HG03565 (cell line): Measurements from ENCODE around the gene MON1B.
"Not testable (repeated sequence)": the region's sequence is repeated elsewhere in the genome, so short reads cannot be mapped to it uniquely, and the experiment has no call there.

ENCODE experiments used
- ATAC-seq: cut with Tn5 transposase; IDR thresholded peaks from one replicate; pipeline ENCODE4 v1.9.1; 2021; ENCODE audit warnings: mild to moderate bottlenecking, moderate library complexity; ENCODE audit not compliant: unreplicated experiment

MON1B gene

GRCh38 chr16:77190478-77191258 lies at the start of gene MON1B:
Gene MON1B, plus strand, starts transcription at chr16:77191190. Its CDS starts 296 bp downstream, at chr16:77191486.
- ATAC-seq = peak; percentile 91

GRCh38 chr16:77143364-77143763 lies 47.6 kb upstream of the MON1B start:
- ATAC-seq = no peak

- ATAC-seq = no peak
These were observed 42.9 kb upstream of the MON1B start for GRCh38 chr16:77148121-77148520.

GRCh38 chr16:77157346-77158058 lies 33.5 kb upstream of the MON1B start:
- ATAC-seq = no peak

- no peak for ATAC-seq
These were observed 32.7 kb upstream of the MON1B start for GRCh38 chr16:77158293-77158692.

GRCh38 chr16:77165006-77165405 lies 26.0 kb upstream of the MON1B start:
- no peak for ATAC-seq

- not testable (repeated sequence) for ATAC-seq
These were observed 25.3 kb upstream of the MON1B start for GRCh38 chr16:77165536-77166236.

- no peak for ATAC-seq
These were observed 24.3 kb upstream of the MON1B start for GRCh38 chr16:77166726-77167125.

GRCh38 chr16:77168901-77169300 lies 22.1 kb upstream of the MON1B start:
- no peak for ATAC-seq

- ATAC-seq = no peak
These were observed 21.2 kb upstream of the MON1B start for GRCh38 chr16:77169650-77170236.

- ATAC-seq = no peak
These were observed 20.2 kb upstream of the MON1B start for GRCh38 chr16:77170805-77171204.

GRCh38 chr16:77171745-77172635 lies 19.0 kb upstream of the MON1B start:
- ATAC-seq = peak; percentile 84

- no peak for ATAC-seq
These were observed 18.0 kb upstream of the MON1B start for GRCh38 chr16:77172951-77173350.

- ATAC-seq = no peak
These were observed 7.9 kb upstream of the MON1B start for GRCh38 chr16:77183137-77183536.

- ATAC-seq = not testable (repeated sequence)
These were observed 4.7 kb upstream of the MON1B start for GRCh38 chr16:77186298-77186697.

- ATAC-seq = peak; percentile 0
These were observed 856 bp upstream of the MON1B start for GRCh38 chr16:77190190-77190477.

- ATAC-seq = no peak
These were observed 424 bp downstream of the MON1B start for GRCh38 chr16:77191259-77191969.

GRCh38 chr16:77193377-77193776 lies 2.4 kb downstream of the MON1B start:
- no peak for ATAC-seq

GRCh38 chr16:77194295-77195231 lies 3.6 kb downstream of the MON1B start:
- ATAC-seq = no peak
